ENCODE measurements around the gene DUS4L. TPM values are rescaled to one million over a fixed set of nuclear protein-coding genes. Genes with fewer than 3 reads are reported as not detected.

The DUS4L gene
- total and polyA plus RNA-seq, 2 of the 13 experiments (the other 11 are each of a cell fraction or from before 2014, with no cell fraction given), result 5.6 to 9.8 TPM

DNA sequence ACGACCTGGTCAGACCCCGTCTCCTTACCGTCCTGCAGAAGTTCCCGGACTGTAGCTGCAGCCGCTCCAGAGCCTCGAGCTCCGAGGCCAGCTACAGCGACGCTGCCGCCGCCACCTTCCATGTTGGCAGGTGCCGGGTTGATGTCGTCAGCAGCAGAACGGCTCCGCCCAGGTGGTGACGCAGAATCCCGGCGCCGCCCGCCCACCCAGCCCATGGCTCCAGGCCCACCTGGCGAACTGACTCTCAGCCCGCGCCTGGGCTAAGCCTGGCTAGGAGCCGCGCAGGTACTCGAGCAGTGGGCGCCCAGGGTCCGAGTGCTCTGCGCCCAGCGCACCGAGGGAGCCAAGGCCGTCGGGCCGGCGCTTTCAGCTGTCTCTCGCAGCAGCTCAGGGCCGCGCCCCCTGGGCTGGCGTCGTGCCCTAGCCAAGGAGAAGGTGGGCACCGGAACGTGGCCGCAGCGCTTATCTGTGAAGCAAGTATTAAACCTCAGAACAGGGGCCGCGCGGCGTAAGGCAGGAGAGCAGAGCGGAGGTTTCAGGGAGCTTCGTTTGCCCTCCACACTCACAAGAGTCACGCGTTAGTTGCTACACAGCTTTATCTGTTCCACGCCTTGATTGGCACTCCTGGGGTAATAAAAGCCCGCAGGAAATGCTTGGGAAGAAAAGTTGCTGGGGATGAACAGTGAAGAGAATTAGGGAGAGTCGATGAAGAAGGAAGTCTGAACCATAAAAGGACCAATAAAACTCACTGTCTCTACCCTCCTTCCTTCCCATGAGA, at the start of gene DUS4L, which contains the start of gene COG5 (continued):
- TF ChIP-seq SOX6 (IDR thresholded peaks at IDR 0.05) (no peak), SOX6 (CRISPR knock-in tag; IDR thresholded peaks at IDR 0.05) (peak; percentile 72), SP2 (CRISPR knock-in tag; IDR thresholded peaks at IDR 0.05) (peak; percentile 58), DNMT3B (CRISPR knock-in tag; conservative IDR thresholded peaks at IDR 0.05) (peak; percentile 85; the same call in 1 of the 2 replicates), HOXA9 (CRISPR knock-in tag; IDR thresholded peaks at IDR 0.05; ENCODE audit: borderline replicate concordance) (peak; percentile 44; the same call in 1 of the 2 replicates), MAZ (IDR thresholded peaks at IDR 0.05; ENCODE audit: borderline replicate concordance, low read depth, low read length) (no peak), MAZ (CRISPR knock-in tag; IDR thresholded peaks at IDR 0.05; ENCODE audit: low read depth) (peak; percentile 32; the same call in 1 of the 2 replicates), KAT7 (CRISPR knock-in tag; IDR thresholded peaks at IDR 0.05; ENCODE audit: borderline replicate concordance) (peak; percentile 77; the same call in 1 of the 2 replicates), ZNF709 (CRISPR knock-in tag; IDR thresholded peaks at IDR 0.05) (peak; percentile 96), ARNT2 (CRISPR knock-in tag; IDR thresholded peaks at IDR 0.05; ENCODE audit: low read depth) (peak; percentile 87), SMARCE1 (IDR thresholded peaks at IDR 0.05; ENCODE audit: borderline replicate concordance) (no peak), ZNF350 (CRISPR knock-in tag; IDR thresholded peaks at IDR 0.05; ENCODE audit: borderline replicate concordance, low read depth) (peak; percentile 90), RFX1 (IDR thresholded peaks at IDR 0.05) (no peak), ATF2 (CRISPR knock-in tag; IDR thresholded peaks at IDR 0.05) (peak; percentile 92), ZBTB8A (CRISPR knock-in tag; IDR thresholded peaks at IDR 0.05; ENCODE audit: borderline replicate concordance, low read depth) (no peak), ZNF570 (CRISPR knock-in tag; IDR thresholded peaks at IDR 0.05; ENCODE audit: borderline replicate concordance) (0 out of 2 replicates have a peak, but pooled peaks have one; percentile 45), ZNF17 (CRISPR knock-in tag; IDR thresholded peaks at IDR 0.05) (peak; percentile 88; the same call in 1 of the 2 replicates), ZNF567 (CRISPR knock-in tag; IDR thresholded peaks at IDR 0.05; ENCODE audit: borderline replicate concordance) (no peak), ZNF207 (IDR thresholded peaks at IDR 0.05; ENCODE audit: borderline replicate concordance) (no peak), ZNF329 (CRISPR knock-in tag; IDR thresholded peaks at IDR 0.05; ENCODE audit: low read depth) (no peak), SMAD1 (CRISPR knock-in tag; IDR thresholded peaks at IDR 0.05; ENCODE audit: borderline replicate concordance, low read depth) (no peak), ZNF770 (CRISPR knock-in tag; IDR thresholded peaks at IDR 0.05) (peak; percentile 75), ZNF335 (CRISPR knock-in tag; IDR thresholded peaks at IDR 0.05) (no peak; the same call in 1 of the 2 replicates)
- TF ChIP-seq, protein P1, sequence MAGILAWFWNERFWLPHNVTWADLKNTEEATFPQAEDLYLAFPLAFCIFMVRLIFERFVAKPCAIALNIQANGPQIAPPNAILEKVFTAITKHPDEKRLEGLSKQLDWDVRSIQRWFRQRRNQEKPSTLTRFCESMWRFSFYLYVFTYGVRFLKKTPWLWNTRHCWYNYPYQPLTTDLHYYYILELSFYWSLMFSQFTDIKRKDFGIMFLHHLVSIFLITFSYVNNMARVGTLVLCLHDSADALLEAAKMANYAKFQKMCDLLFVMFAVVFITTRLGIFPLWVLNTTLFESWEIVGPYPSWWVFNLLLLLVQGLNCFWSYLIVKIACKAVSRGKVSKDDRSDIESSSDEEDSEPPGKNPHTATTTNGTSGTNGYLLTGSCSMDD (CRISPR knock-in tag; IDR thresholded peaks at IDR 0.05), result no peak
- TF ChIP-seq, protein P2, sequence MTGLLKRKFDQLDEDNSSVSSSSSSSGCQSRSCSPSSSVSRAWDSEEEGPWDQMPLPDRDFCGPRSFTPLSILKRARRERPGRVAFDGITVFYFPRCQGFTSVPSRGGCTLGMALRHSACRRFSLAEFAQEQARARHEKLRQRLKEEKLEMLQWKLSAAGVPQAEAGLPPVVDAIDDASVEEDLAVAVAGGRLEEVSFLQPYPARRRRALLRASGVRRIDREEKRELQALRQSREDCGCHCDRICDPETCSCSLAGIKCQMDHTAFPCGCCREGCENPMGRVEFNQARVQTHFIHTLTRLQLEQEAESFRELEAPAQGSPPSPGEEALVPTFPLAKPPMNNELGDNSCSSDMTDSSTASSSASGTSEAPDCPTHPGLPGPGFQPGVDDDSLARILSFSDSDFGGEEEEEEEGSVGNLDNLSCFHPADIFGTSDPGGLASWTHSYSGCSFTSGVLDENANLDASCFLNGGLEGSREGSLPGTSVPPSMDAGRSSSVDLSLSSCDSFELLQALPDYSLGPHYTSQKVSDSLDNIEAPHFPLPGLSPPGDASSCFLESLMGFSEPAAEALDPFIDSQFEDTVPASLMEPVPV (CRISPR knock-in tag; IDR thresholded peaks at IDR 0.05), result peak; percentile 60; the same call in 1 of the 2 replicates
